ENCODE measurements around the gene PSMD5.
"Not testable (repeated sequence)": the region's sequence is repeated elsewhere in the genome, so short reads cannot be mapped to it uniquely, and the experiment has no call there.

PSMD5 gene

DNA sequence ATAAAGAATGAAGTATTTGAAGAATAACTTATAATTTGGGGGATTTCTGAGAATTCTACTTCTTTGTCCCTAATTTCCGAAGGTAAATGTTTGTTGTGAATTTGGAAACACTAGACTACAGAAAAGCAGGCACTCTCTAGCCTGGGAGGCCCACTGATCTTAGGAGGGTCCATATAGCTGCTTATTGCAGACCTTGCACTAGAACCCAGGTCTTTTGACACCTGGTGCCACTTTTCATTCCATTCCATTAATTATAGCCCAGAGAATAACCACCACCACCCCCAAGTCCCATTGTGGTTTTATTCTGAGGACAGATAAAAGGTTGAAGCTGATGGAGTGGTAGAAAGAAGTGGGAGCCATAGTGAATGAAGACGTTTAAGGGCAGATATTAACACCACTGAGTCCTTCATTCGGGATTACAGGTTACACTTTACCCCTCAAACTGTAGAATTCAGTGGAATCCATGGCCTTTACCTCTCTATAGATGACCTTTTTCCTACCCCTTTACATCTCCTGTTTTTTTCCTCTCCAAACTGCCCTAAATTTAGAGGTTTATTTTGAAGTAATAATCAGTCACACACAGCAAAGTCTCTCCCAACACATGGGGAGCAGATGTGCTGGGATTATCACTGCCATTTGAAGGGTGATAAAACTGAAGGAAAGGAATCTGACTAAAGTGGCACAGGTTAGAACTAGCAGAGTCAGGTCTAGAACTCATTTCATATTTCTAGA lies 12.0 kb upstream of the PSMD5 start:
- no peak for DNase-seq

DNA sequence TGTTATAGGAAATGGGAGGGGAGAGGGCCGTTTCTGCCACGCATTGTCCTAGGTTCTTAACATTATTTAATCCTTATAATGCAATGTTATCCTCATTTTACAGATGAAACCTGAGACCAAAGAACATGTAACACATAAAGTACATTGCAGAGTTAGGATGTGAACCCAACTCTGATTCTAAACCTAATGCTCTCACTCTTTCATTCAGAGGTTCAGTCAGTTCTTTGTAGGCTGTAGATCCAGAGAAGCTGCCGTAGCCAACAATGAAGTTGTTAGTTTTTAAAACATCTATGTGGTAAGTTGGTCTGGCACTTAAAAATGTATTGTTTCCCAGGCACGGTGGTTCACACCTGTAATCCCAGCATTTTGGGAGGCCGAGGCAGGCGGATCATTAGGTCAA lies 10.5 kb upstream of the PSMD5 start:
- DNase-seq, result no peak

DNA sequence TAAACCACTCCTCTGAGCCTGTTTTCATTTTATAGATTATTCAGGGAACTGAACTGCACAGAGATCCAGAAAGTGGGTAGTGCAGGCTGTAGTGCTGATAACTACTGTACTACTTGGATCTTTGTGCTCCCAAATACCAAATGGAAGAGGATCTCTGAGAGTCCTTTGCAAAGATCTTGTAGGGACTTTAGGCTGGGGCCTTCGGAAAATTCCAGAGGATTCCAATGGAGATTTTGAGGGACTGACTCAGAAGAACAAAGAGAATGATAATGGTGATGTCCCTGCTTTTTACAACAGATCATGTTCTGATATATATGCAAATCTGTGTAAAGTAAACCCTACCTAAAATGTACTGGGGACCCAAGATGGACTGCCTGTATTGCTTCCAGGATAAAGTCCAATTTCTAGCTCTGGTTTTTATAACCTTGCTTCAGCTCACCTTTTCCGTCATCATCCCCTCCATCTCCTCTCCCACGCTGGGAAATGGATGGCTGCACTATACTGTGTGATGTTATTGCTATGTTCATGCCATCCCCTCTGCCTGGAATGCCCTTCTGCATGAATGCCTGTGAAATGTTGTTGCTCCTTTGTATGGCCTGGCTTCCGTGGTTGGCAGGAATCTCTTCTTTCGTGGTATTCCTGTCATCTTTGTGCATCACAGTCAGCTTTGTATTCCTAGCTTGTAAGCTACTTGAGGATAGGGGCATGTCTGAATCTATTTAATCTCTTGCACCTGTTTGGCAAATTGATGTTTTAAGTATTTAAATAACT lies 9.7 kb upstream of the PSMD5 start:
- DNase-seq, result no peak

DNA sequence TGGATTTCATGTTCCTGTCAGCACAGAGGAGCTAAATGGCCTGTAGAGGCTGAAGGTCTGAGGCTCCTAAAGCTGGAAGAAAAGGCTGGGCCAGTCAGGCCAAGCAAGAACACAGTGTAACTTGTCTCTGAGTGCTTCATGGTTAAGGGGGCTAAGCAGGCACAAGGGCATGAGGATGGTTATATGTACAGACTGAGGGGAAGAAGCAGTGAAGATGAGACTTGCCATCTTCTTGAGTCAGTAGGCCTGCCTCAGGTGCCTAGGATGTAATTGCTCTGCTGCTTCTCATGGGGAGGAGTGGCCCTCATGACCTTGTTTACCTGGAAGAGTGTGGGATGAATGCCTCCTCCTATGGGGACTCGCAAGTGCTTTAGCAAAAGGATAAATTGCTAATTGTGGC lies 8.7 kb upstream of the PSMD5 start:
- DNase-seq, result no peak

DNA sequence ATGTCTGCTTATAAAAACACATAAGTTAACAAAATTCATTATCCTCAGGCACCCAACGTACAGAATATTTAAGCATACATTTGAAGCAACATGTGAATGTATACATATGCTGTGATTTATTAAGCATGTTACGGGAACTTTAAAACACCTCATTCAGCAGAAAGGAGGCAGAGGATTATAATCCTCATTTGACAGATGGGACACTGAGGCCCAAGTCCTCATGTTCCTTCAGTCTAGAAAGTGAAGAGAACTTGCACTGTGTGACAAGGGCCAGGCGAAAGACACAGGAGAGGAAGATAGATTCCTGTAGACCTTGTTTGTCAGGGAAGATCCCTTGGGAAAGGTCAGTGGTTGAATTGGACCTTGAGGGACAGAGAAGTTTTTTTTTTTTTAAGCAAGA lies 7.6 kb upstream of the PSMD5 start:
- DNase-seq, result no peak

DNA sequence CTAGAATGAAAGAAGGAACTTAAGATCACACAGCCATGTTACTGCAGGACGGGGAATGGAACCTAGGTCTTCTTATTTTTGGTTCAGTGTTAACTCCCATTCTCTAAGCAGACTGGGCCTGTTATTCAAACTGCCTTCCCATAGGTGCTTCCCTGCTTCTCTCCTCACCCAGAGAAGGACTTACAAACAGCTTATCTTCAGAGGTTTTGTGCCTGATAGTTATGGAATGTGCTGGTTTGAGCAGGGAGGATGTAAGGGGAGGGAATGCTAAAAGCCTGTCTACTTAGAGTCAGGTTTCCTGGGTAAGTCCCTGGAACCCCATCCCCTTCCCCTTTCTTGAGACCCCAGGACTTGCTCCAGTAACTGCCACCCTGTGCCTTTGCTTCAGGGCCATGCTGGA lies 4.2 kb upstream of the PSMD5 start:
- DNase-seq, result no peak

DNA sequence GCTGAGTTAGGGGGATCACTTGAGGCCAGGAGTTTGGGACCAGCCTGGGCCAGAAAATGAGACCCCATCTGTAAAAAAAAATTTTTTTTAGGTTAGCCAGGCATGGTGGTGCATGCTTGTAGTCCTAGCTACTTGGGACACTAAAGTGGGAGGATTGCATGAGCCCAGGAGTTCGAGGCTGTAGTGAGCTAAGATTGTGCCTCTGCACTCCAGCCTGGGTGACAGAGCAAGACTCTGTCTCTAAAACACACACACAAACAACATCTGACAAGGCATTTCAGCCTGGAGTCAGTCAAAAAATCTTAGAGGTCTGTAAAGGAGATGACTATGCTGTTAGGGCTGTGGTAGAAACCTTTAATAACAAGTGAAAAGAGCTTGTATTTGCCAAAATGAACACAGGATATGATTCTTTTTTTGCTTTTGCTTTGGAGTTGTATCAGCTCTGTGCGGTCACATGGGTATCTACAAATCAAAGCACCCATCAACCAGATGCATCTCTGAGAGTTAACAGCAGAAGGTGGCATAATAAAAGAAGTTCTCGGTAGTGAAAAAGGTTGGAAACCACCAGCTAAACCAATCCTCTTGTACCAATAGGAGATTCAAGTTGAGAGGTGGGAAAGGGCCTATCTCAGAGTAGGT lies 3.6 kb upstream of the PSMD5 start:
- no peak for DNase-seq

DNA sequence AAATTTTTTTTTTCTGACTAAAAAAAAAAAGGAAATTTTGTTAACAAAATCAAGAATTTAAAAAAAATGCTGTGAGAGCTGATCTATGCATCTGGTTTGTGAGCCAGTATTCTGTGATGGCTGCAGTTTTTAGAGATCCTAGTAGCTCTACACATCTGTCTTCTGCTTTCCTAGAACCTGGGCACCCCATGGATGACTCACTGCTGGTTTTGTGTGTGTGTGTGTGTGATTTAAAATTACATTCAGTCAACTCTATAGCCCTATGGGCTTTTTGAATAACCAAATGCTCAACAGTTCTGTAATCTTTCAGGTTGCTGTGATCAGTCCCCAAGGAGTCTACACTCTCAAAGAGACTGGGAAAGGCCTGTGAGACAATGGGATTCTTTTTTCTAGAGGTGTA lies 2.5 kb upstream of the PSMD5 start:
- no peak for DNase-seq

DNA sequence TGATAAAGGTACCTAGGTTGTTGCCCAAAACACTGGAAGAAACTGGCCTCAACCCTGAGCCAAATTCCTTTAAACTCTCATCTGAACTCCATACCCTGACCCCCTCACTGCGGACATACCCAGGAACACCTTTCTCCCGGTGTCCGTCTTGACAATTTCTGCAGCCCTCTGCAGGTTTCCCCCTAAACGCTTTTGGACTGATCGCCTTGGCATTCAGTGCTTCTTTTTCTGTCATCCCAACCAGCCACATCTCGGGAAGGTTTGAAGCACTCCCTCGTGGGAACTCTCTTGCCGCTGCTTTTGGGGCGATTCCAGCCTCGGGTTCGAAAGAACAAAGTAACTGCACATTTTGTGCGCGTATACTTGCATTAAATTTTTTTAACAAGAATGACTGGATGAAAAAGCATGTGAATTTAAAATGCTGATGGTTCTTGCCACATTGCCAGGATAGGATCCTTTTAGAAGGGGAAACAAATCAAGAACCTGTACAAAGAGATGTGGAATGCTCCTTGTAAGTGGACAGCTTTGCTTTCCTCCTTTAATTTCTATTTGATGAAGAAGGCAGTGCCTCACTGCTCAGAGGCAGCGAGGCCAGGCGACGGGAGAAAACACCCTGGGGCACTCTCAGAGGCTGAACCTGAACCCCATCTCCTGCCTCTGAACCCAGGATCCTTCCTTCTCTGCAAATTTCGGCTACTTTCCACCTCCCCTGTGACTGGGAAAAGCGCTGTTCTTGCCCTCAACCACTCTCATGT lies 615 bp downstream of the PSMD5 start:
- DNase-seq, result no peak

DNA sequence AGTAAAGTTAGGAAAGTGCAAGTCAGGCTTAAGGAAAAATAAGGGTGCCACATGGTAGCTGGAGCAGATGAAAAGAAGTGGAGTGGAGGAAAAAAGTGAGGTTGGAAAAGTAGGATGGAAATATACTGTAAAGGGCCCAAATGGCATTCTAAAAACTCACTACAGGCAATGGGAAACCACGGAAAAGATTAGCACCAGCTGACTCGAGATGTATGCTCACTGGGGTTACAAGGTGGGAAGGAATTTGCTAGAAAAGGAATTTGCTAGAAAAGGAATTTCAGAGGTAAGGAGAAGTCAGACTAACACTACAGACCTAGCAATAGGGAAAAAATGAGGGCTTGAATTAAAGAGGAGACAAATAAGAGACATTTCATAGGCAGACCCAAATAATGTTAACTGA lies 3.6 kb downstream of the PSMD5 start:
- no peak for DNase-seq

DNA sequence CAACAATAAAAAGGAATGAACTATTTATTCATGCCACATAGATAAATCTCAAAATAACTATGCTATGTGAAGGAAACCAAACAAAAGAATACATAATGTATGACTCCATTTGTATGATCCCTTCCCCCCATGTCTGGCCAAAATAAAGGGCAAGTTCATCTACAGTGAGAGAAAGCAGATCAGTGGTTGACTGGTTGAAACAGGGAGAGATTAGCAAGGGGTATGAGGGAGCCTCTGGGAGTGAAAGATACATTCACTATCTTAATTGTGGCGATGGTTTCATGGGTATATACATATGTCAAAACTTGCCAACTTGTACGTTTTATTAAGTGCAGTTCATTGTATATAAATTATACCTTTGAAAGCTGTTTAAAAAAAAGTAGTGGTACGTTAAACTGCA lies 4.8 kb downstream of the PSMD5 start:
- DNase-seq, result no peak

DNA sequence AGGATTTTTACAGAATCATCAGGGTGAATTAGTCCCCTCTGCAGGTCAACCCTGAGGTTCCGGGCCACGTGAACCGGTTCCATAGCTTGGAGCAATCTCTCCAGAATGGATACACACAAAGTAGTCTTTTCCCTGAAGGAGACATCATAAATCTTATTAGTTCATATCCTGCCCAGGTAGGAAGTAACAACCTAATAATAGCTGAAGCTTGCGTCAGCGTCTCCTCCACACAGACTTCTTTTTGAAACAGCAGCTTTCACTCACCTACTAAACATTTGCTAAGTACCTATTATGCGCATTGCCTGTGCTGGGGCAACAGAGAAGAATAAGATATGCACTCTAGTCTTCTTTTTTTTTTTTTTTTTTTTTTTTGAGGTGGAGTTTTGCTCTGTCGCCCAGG lies 9.4 kb downstream of the PSMD5 start:
- no peak for DNase-seq

DNA sequence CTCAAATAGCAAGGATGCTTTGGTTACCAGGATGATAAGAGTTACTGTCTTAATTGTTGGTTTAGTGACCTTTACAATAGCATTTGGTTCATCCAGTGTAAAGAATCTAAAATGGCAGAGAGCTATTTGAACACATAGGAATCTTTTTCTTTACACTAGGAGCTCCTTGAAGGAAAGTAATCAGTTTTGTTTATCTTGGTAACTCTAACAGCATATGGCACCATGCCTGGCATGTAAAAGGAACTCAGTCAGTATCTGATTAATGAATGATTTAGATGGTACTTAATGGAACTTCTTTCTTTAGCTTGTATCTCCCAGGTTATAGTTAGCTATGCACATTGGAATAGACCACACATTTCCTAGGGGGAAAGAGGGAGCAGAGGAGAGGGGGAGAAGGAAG lies 9.9 kb downstream of the PSMD5 start:
- DNase-seq, result no peak

DNA sequence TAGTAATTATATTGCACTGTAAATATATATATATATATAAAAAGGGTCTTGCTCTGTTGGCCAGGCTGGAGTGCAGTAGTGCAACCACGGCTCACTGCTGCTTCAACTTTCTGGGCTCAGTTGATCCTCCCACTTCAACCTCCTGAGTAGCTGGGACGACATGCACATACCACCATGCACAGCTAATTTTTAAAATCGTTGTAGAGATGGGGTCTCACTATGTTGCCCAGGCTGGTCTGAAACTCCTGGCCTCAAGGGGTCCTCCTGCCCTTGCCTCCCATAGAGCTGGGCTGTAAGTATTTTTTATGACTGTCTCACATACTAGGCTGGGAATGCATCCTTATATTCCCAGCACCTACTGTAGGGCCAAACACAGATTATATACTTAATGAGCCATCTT lies 11.9 kb downstream of the PSMD5 start:
- DNase-seq, result no peak

DNA sequence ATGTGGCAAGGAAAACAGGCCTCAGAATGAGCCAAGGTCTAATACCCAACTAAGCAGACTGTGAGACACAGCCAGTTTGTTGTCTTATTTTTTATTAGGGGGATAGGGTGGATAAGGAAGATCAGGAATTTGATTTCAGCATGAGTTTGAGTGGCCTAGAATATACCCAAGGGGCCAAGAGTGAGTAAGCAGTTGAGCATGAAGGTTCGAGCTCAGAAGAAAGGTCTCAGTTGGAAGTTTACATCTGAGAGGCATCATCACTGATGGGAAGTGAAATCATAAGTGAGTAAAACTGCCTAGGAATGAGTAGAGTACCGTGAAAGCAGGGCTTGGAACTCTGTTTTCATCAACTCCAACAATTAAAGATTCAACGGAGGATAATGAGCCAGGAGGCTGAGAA lies 12.6 kb downstream of the PSMD5 start:
- DNase-seq, result no peak

DNA sequence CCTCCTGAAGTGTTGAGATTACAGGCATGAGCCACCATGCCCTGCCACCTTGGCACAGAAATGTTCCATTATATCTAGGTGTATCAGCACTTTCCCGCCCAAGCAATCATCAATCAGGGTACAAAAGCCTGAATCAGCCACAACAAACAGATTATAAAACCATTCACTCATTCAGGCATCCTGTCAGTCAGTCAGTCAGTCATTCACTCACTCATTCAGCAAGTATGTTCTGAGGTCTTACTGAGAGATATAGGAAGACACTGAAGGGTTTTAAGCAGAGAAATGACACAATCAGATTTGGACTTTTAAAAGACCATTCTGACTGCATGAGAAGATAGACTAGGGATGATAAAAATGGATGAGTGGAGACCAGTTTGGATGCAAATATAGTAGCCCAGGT lies 13.1 kb downstream of the PSMD5 start:
- no peak for DNase-seq

DNA sequence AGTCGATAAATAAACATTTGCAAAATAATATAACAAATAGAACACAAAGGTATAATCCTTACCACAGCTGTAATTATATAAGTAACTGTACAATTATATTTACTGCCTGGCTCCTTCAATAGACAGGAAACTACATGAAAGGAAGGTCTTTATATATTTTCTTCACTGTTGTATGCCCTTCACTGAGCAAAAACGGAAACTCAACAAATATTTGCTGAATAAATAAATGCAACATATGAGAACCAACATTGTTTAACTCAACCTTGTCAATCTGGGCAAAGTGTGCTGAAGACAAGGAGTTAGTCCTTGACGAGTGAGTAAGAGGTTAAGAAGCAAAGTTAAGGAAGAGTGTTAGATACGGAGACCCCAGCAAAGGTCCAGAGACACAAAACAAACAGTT lies 22.6 kb downstream of the PSMD5 start:
- DNase-seq, result no peak

DNA sequence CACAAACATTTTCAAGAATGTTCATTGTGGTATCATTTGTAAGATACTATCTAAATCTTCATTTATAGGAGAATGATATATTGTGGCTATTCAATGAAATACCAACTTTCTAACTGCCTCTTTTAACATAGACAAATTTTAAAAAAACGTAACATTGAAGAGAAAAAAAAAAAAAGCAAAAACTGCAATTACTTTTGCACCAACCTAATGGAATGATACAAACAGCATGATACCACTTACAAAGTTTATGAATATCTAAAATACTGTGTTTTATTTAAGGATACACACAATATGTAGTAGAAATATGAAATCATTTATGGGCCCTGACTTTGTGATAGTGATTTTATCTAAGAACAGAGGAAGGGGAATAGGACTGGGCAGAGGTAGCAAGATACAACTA lies 24.1 kb downstream of the PSMD5 start:
- no peak for DNase-seq

DNA sequence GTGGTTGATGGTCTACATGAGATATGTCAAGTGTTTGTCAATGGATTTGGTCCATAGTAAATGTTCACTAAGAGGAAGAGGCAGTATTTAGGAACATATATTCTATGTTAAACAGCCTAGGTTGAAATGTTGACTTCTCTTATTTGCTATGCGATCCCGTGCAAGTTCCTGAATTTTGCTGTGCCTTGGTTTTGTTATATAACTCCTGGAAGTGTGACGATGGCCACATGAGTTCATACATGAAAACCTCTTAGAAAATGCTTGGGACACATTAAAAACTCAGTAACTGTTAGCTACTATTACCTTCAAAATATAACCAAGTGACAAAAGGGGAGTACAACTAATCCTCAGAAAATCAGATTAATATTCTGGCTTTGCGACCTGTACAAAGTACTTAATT lies 27.6 kb downstream of the PSMD5 start:
- DNase-seq, result no peak

DNA sequence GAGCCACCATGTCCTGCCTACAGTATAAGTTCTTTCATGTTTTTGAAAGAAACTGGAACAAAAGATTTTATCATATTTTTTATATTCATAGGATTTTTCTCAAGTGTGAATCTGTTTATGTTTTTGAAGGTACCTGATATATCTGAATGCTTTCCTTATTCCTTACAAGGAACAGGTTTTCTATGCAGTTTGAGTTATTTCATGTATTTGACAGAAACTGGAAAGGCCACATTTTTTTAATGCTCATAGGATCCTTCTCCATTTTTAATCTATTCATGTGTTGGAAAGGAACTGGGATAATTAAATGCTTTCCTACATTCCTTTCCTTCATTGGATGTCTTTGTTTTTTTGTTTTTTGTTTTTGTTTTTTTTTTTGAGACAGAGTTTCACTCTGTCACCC lies 33.8 kb downstream of the PSMD5 start:
- DNase-seq, result no peak

DNA sequence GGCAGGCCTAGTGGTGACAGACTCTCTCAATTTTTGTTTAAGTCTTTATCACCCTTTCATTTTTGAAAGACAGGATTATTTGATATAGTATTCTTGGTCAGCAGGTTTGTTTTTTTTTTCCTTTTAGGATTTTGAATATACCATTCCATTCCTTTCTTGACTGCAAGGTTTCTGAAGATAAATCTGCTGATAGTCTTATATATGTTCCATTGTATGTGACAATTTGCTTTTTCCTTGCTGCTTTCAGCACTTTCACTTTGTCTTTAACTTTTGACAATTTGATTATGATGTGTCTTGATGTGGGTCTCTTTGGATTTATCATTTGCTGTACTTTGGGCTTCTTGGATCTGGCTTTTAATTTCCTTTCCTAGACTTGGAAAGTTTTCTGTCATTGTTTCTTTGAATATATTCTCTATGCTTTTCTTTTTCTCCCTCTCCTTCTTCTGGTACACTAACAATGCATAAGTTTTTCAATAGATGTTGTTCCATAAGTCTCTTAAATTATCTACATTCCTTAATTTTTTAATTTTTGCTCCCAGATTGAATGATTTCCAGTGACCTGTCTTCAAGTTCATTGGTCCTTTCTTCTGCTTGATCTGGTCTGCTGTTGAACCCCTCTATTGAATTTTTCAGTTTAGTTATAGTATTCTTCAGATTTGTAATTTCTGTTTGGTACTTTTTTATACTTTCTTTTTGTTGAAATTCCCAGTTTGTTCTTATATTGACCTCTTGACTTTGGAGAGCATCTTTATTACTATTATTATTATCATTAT lies 34.9 kb downstream of the PSMD5 start:
- DNase-seq, result no peak

DNA sequence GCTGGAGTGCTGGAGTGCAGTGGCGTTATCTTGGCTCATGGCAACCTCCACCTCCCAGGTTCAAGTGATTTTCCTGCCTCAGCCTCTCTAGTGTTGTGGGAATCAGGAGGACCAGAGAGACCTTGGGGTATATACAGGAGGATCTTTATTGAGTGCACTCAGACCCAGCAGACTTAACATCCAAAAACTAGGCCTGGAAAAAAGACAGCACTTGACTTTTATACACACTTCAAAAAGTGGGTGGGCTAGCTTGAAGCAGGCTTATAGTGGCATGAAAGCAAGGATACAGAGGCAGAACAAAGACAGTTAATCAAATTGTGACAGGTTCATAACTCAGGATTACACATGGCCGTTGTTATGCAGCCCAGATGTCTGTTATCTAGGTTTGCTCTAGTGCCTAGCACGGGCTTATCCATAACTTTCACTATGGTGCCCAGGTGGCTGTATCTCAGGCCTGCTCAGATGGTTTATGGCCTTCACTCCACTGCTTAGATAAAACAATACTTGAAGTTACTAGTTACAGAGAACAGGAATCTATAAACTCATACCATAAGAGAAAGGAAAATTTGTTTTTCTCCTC lies 37.8 kb downstream of the PSMD5 start:
- not testable (repeated sequence) for DNase-seq
